OCI-LY7 (cell line): ENCODE data around the gene DLX1.

Experiments
- CTCF ChIP-seq: fragments of 200-600 bp; sonication (generic); conservative IDR thresholded peaks from 2 replicates; pipeline ENCODE4 v1.5.1; 2014; ENCODE audit warnings: mild to moderate bottlenecking, antibody characterized with exemption, low read length, moderate library complexity, mixed read lengths
- EZH2phosphoT487 ChIP-seq: fragments of 200-600 bp; sonication (generic); IDR thresholded peaks from 2 replicates; pipeline ENCODE4 v1.6.1; 2018; ENCODE audit warnings: low read depth, borderline replicate concordance, mild to moderate bottlenecking, mixed run types, antibody characterized with exemption, low read length, moderate library complexity, mixed read lengths

DNA sequence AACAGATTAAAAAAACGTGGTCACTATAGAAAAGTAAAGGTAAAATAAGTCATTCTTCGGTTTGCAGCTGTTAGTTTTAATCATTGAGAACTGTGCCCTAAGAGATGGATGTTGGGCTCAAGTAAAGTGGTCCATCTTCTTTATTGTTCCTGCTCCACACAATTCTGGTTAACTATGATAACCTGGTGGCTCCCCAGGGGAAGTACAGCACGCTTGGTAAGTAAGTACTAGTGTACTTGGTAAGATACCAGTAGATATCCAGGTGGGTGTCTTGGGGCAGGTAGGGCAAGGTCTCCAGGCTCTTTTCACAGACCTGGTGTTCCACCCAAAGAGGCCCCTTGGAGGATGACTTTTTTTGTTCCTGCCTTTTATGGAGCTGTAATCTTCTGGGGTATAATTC, 49.0 kb downstream of the DLX1 start:
- TF ChIP-seq CTCF (no peak), EZH2phosphoT487 (no peak)
